Adipocyte (in vitro differentiated cells): Measurements from ENCODE around the gene ZRANB3.

Source experiments
- DNase-seq: peaks from one replicate; pipeline ENCODE4 v3.0.0-alpha.2; 2015; ENCODE audit warnings: low read depth
- H3K27me3 ChIP-seq: replicated peaks from 2 replicates; pipeline ENCODE4 v1.7.0; 2013; ENCODE audit warnings: mild to moderate bottlenecking, low read length, moderate library complexity; ENCODE audit not compliant: control insufficient read depth, insufficient read depth
- H3K36me3 ChIP-seq: 2 replicates; pipeline ENCODE4 v1.7.0; 2013; ENCODE audit warnings: low read length, mild to moderate bottlenecking, moderate library complexity; ENCODE audit not compliant: control insufficient read depth, insufficient read depth, severe bottlenecking
- H3K4me1 ChIP-seq: 2 replicates; pipeline ENCODE4 v1.7.0; 2013; ENCODE audit warnings: mild to moderate bottlenecking, low read length, moderate library complexity; ENCODE audit not compliant: control insufficient read depth, insufficient read depth
- H3K4me3 ChIP-seq: 2 replicates; pipeline ENCODE4 v1.7.0; 2013; ENCODE audit warnings: mild to moderate bottlenecking, low read length, moderate library complexity
- H3K9ac ChIP-seq: 2 replicates; pipeline ENCODE4 v1.7.0; 2013; ENCODE audit warnings: mild to moderate bottlenecking, low read length, moderate library complexity
- H3K9me3 ChIP-seq: 2 replicates; pipeline ENCODE4 v1.7.0; 2013; ENCODE audit warnings: mild to moderate bottlenecking, low read length, moderate library complexity; ENCODE audit not compliant: control insufficient read depth

The ZRANB3 gene

DNA sequence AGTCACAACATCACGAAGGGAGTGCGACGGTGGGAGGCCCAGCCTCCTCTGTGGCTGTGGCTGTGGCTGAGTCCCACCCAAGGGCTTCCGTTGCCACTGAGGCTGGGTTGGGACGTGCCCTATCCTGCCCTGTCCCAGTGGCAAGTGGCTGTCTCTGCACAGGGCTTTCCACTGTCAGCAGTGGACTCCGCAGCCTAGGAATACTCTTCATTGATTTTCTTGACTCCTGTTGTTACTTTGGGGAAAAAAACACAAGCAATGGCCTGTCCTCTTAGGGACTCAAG is 356.3 kb downstream of the ZRANB3 start:
- H3K4me3 ChIP-seq: no peak overlapping the region
- no peak for DNase-seq
- H3K4me1 ChIP-seq: no peaks in the 10 kb centered on the region
- H3K27me3 ChIP-seq: no peaks in the 10 kb centered on the region
- H3K36me3 ChIP-seq: peaks cover 42% of the 10 kb centered on the region
- H3K9me3 ChIP-seq: no peaks in the 10 kb centered on the region
- H3K9ac ChIP-seq: no peak overlapping the region

DNA sequence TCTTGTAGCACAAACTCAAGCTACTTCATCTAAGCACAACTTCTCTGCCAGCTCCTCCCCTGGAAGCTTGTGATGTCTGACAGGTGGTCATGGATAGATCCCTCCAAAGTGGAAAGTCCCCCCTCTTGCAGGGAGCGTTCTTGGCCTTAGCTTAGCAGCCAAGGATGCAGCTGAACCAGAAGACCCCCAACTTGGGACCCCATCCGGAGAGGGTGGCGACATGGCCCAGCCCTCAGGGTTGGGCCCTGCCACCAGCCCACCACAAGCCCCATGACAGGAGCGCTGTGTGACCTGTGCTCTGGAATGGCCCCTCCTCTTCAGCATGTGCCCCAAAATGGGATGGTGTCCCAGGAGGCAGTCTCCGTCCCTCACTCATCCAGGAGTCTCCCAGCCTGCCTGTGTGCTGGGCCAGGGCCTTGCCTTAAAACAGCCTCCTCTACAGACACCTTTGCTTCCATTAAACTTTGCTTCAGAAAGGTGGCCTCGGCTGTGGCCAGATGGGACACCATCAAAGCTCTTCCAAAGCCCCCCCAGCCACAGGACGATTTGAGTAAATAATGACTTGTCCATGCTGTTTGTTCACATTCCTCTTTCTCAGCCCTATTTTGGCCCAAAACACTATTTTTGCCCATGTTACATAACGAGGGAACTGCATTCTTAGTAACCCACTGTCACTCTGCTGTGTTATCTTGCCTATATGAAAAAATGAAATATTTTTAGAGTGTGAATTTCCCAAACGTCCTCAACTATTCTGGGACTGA is 356.8 kb downstream of the ZRANB3 start:
- Histone ChIP-seq H3K27me3 (no peaks in the 10 kb centered on the region), H3K9me3 (no peaks in the 10 kb centered on the region), H3K4me3 (no peak overlapping the region), H3K4me1 (no peaks in the 10 kb centered on the region), H3K36me3 (peaks cover 48% of the 10 kb centered on the region), H3K9ac (no peak overlapping the region)
- no peak for DNase-seq

DNA sequence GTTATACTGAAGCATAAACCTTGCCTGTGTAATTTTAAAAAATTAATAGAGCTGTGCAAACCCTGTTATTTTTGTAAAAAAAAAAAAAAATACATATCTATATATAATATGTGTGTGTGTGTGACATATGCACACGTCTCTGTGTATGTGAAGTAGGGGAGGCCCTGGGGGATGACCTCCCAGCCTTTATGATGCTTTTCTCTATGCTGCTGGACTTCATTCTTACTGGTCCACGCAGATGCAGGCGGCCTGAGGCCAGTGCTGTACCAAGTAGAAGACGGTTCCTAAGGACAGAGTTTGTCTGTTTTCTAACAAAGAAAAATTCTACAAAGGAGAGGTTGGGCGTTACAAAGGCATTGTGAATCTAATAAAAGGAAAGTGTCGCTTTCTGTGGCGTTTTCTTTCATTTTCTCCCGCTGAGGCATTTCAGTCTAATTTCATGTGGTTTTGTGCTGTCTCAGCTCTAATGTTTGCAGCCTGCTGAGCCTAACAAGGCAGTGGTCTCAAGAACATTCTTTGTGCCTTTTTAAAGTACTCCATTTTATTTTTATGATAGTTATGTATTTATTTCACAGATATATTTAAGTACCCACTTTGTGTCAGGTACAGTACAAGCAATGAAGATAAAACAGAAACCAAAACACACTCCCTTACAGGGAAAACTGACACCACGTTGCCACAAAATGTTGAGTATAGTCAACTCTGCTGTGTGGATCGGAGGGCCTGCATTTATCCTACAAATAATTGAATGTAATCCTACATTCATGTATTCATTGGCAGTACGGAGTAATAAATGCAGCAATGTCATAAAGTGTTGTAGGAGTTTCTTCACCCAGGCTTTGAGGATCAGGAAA is 360.9 kb downstream of the ZRANB3 start:
- no peak overlapping the region for H3K9ac ChIP-seq
- H3K27me3 ChIP-seq: no peaks in the 10 kb centered on the region
- no peak for DNase-seq
- H3K36me3 ChIP-seq: peaks cover 76% of the 10 kb centered on the region
- H3K4me3 ChIP-seq: no peak overlapping the region
- H3K4me1 ChIP-seq: peaks cover 7% of the 10 kb centered on the region
- H3K9me3 ChIP-seq: no peaks in the 10 kb centered on the region

DNA sequence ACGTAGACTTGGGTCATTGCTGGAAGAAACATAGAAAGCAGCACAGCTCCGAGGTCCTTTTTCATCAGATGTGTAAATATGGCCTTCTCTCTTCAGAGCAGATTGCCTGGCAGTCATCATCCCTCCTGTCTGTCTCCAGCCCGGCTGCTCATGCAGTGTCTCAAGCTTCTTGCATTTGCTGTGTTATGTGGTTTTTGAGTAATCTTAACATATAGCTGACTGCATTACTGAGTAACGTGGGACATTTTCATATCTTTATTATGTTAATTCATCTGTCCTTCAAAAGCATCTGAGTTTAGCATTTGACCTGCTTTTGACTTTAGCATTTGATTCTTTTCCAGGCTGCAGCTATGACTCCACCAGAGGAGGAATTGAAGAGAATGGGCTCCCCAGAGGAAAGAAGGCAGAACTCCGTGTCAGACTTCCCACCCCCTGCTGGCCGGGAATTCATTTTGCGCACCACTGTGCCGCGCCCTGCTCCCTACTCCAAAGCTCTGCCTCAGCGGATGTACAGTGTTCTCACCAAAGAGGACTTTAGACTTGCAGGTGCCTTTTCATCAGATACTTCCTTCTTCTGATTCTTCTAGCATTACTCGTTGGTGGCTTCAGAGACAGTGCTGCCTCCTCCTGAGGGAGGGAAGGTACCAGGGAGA is 362.7 kb downstream of the ZRANB3 start:
- H3K4me3 ChIP-seq: no peak overlapping the region
- H3K9ac ChIP-seq: no peak overlapping the region
- H3K4me1 ChIP-seq: peaks cover 14% of the 10 kb centered on the region
- no peaks in the 10 kb centered on the region for H3K9me3 ChIP-seq
- no peak for DNase-seq
- H3K36me3 ChIP-seq: peaks cover 89% of the 10 kb centered on the region
- no peaks in the 10 kb centered on the region for H3K27me3 ChIP-seq

DNA sequence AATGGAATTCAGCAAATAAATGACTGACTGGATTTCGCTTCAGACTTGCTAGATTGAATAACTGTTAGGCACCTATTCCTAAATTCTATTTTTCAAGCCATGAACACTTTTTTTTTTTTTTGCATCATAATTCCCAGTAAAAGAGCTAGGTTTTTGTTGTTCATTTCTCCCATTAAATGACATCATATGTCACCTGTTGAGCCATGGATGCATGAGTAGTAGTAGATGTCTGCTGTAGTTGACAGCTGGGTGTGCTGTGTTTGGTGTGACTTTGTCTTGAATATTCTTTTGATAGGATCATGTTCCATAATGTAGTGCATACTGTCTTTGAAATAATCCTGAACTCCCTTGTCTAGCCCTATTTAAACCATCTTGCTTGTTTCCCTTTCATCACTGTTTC is 363.7 kb downstream of the ZRANB3 start:
- DNase-seq: no peak
- Histone ChIP-seq H3K27me3 (no peaks in the 10 kb centered on the region), H3K4me1 (peaks cover 14% of the 10 kb centered on the region), H3K9ac (no peak overlapping the region), H3K9me3 (no peaks in the 10 kb centered on the region), H3K4me3 (no peak overlapping the region), H3K36me3 (peaks cover 91% of the 10 kb centered on the region)

DNA sequence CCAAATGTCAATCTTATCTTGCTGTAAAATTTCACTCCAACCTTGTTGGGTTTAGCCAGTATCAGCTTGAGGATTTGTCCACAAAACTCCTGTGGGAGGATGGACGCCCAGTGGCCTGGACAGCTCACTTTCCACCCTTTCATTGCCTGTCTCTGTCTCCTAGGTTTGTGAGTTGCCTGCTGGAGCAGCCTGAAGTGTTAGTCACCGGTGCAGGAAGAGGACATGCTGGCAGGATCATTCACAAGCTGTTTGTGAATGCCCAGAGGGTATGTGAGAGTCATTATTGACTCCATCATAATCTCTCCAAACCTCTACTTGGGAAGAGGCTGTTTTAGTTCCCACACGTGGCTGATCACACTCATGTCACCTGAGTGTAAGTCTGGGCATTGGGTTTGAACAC is 366.6 kb downstream of the ZRANB3 start:
- DNase-seq: peak; percentile 55
- no peak overlapping the region for H3K9ac ChIP-seq
- H3K4me1 ChIP-seq: peaks cover 14% of the 10 kb centered on the region
- H3K4me3 ChIP-seq: no peak overlapping the region
- H3K9me3 ChIP-seq: no peaks in the 10 kb centered on the region
- H3K27me3 ChIP-seq: no peaks in the 10 kb centered on the region
- H3K36me3 ChIP-seq: peaks cover 79% of the 10 kb centered on the region

DNA sequence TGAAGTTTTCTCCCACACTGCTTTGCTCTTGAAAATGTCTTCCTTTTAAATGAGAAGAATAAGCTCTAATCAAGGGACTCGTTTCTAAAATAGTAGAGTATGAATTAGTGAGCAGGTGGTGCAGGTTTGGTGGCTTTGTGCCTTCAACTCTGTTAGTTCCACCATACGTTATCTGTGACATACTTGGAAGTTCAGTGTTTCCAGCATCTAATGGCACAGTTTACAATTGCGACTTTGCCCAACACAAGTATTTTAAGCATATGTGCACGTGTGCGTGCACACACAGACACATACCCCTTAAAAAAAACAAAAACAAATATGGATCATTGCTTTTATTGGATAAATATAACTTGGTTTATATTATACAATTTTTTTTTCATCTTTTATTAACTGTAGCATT is 367.1 kb downstream of the ZRANB3 start:
- no peak overlapping the region for H3K4me3 ChIP-seq
- H3K27me3 ChIP-seq: no peaks in the 10 kb centered on the region
- H3K9ac ChIP-seq: no peak overlapping the region
- DNase-seq: no peak
- H3K9me3 ChIP-seq: no peaks in the 10 kb centered on the region
- H3K4me1 ChIP-seq: peaks cover 14% of the 10 kb centered on the region
- peaks cover 79% of the 10 kb centered on the region for H3K36me3 ChIP-seq

DNA sequence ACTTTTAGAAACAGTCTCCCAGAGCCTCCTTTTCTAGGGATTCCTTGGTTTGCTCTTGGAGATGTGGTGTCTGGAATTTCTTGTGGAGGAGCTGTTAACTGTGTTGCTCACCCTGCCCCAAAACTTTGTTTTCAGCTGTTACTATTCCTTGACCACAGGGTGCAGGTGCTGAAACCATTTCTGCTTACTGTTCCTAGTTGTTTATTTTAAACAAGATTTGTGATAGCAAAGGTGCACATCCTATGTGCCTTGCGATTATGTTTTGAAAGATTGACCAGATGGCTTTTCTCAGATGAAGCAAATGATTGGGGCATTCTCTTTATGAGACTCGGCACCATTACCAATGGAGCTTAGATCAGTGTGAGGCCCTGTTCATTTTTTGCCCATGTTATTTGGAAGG is 367.7 kb downstream of the ZRANB3 start:
- no peaks in the 10 kb centered on the region for H3K27me3 ChIP-seq
- no peak overlapping the region for H3K9ac ChIP-seq
- no peaks in the 10 kb centered on the region for H3K9me3 ChIP-seq
- H3K36me3 ChIP-seq: peaks cover 78% of the 10 kb centered on the region
- H3K4me3 ChIP-seq: no peak overlapping the region
- DNase-seq: no peak
- H3K4me1 ChIP-seq: peaks cover 10% of the 10 kb centered on the region

DNA sequence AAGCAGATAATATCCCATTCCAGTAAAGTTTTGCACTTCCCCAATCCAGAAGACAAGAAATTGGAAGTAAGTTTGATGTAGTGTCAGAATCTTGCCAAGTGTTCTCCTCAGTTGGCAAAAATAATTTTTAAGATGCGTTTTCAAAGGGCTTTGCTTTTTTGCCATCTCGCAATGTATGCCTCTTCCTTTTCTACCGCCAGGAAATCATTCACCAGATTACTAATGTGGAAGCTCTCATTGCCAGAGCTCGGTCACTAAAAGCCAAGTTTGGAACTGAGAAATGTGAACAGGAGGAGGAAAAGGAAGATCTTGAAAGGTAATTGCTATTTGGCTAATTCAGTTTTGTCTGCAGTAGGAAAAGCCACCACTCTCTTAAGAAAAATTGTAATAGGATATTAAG is 368.2 kb downstream of the ZRANB3 start:
- Histone ChIP-seq H3K27me3 (no peaks in the 10 kb centered on the region), H3K9me3 (no peaks in the 10 kb centered on the region), H3K4me3 (no peak overlapping the region), H3K36me3 (peaks cover 80% of the 10 kb centered on the region), H3K4me1 (peaks cover 6% of the 10 kb centered on the region), H3K9ac (no peak overlapping the region)
- DNase-seq: no peak

DNA sequence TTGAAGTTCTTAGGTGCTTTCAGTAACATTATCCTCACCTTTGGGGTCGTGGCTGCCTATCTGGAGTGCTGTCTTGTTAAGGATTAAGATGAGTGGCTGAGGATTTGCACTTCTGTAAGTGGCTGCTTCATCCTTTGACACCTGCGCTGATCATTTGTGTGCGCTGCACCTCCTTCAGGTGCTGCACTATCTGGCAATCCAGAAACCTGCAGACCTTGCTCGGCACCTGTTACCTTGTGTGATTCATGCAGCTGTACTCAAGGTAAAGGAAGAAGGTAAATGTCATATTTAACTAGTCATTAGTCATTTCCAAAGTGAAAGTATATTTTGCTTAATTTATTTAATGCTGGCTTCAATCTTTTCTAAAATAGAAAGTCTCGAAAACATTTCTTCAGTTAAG is 368.6 kb downstream of the ZRANB3 start:
- Histone ChIP-seq H3K4me1 (peaks cover 6% of the 10 kb centered on the region), H3K4me3 (no peak overlapping the region), H3K9ac (no peak overlapping the region), H3K27me3 (no peaks in the 10 kb centered on the region), H3K36me3 (peaks cover 77% of the 10 kb centered on the region), H3K9me3 (no peaks in the 10 kb centered on the region)
- DNase-seq: no peak

DNA sequence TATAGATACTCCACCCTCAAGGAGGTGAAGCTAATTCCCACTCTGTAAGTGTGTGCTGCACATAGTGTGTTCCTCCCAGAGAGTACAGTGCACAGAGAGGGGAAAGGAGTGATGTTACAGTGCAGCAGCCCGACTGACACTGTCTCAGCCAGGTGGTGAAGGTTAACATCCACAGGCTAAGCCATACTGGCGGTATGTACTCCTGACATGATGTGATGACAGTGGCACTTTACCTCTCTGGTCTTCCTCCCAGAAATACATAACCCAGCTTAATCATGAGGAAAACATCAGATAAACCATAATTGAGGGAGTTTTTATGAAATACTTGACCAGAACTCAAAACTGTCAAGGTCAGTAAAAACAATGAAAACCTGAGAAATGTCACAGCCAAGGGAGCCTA is 371.8 kb downstream of the ZRANB3 start:
- no peak for DNase-seq
- H3K27me3 ChIP-seq: no peaks in the 10 kb centered on the region
- H3K4me1 ChIP-seq: peaks cover under 1% of the 10 kb centered on the region
- no peak overlapping the region for H3K9ac ChIP-seq
- no peak overlapping the region for H3K4me3 ChIP-seq
- no peaks in the 10 kb centered on the region for H3K9me3 ChIP-seq
- peaks cover 79% of the 10 kb centered on the region for H3K36me3 ChIP-seq
